ENCODE results near the gene SMTN. TPM values are rescaled to one million over a fixed set of nuclear protein-coding genes. Genes with fewer than 3 reads are reported as not detected.

The SMTN gene
- total RNA-seq, 1 experiment from 2014 or later = 145 TPM

DNA sequence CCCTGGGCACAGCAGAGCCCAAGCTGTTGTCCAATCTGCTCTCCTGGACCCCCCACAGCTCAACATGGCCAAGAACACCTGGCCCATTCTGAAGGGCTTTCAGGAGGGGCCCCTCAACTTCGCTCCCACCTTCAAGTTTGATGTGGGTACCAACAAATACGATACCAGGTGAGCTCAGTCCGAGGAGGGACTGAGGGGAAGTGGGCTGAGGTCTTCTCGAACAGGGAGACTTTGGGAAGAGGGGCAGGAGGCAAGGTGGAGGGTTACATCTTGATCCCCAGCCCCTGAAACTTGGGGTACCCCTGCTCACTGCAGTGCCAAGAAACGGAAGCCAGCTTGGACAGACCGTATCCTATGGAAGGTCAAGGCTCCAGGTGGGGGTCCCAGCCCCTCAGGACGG, 47.0 kb downstream of the SMTN start:
- ChIA-PET CTCF (no interaction called here), POLR2A (ENCODE audit: unreplicated experiment) (no interaction called here)
- no peaks in the 10 kb centered on the region for H3K79me2 ChIP-seq (ENCODE audit: low read length)
- H3K27ac ChIP-seq (ENCODE audit: low read length) = no peak overlapping the region
- ATAC-seq (no peak), DNase-seq (no peak)
- H3K9ac ChIP-seq (ENCODE audit: low read length) = no peak overlapping the region
- TF ChIP-seq EZH2 (IDR thresholded peaks at IDR 0.05; ENCODE audit: low read length, unreplicated experiment) (no peak), EZH2phosphoT487 (IDR thresholded peaks at IDR 0.05; ENCODE audit: borderline replicate concordance, low read length) (no peak)
- TF ChIP-seq, protein P1, sequence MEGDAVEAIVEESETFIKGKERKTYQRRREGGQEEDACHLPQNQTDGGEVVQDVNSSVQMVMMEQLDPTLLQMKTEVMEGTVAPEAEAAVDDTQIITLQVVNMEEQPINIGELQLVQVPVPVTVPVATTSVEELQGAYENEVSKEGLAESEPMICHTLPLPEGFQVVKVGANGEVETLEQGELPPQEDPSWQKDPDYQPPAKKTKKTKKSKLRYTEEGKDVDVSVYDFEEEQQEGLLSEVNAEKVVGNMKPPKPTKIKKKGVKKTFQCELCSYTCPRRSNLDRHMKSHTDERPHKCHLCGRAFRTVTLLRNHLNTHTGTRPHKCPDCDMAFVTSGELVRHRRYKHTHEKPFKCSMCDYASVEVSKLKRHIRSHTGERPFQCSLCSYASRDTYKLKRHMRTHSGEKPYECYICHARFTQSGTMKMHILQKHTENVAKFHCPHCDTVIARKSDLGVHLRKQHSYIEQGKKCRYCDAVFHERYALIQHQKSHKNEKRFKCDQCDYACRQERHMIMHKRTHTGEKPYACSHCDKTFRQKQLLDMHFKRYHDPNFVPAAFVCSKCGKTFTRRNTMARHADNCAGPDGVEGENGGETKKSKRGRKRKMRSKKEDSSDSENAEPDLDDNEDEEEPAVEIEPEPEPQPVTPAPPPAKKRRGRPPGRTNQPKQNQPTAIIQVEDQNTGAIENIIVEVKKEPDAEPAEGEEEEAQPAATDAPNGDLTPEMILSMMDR (conservative IDR thresholded peaks at IDR 0.05; ENCODE audit: low read depth, low read length) = no peak
- no peaks in the 10 kb centered on the region for H3K9me3 ChIP-seq (ENCODE audit: low read length)
- no peaks in the 10 kb centered on the region for H3K27me3 ChIP-seq (ENCODE audit: low read length)
- no peak overlapping the region for H2AFZ ChIP-seq (ENCODE audit: low read length)
- peaks cover 8% of the 10 kb centered on the region; the same call in 1 of the 2 replicates for H3K4me1 ChIP-seq (ENCODE audit: insufficient read depth, low read length)
- H3F3A ChIP-seq (ENCODE audit: low read length, unreplicated experiment) = no peaks in the 10 kb centered on the region
- H3K9me2 ChIP-seq (replicated peaks; ENCODE audit: low read length) = no peaks in the 10 kb centered on the region
- BruUV-seq (replicated peaks) = no TSS peak
- H3K36me3 ChIP-seq (ENCODE audit: low read depth, low read length) = no peaks in the 10 kb centered on the region
- H3K4me3 ChIP-seq (ENCODE audit: low read length) = no peak overlapping the region
- intact Hi-C loops (cut with micrococcal nuclease) = no loop called here
- no peaks in the 10 kb centered on the region for H4K20me1 ChIP-seq (ENCODE audit: low read length)
- H3K4me2 ChIP-seq (ENCODE audit: low read length) = no peak overlapping the region

DNA sequence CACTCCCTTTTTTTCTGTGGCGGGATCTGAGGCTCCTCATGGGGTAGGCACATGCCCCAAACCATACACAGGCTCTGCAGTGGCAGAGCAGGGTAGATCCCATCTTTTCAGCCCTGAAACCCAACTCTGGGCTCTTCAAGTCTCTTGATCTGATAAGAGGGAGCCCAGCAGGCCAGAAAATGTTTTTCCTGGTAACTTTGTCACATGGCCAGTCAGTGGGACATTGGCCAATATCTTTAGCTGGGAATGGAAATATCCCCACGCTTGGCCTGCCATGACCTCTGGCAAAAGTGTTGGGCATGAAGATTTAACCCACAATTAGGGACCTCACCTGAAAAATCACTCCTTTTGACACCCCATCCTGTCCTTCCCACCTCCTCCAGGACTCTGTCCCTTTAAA, 49.8 kb downstream of the SMTN start:
- intact Hi-C loops (cut with micrococcal nuclease) = no loop called here
- Histone ChIP-seq H3K9me3 (ENCODE audit: low read length) (no peaks in the 10 kb centered on the region), H2AFZ (ENCODE audit: low read length) (no peak overlapping the region), H3K9ac (ENCODE audit: low read length) (no peak overlapping the region), H3K36me3 (ENCODE audit: low read depth, low read length) (no peaks in the 10 kb centered on the region), H3F3A (ENCODE audit: low read length, unreplicated experiment) (no peaks in the 10 kb centered on the region), H3K4me1 (ENCODE audit: insufficient read depth, low read length) (peaks cover 8% of the 10 kb centered on the region; the same call in 1 of the 2 replicates), H3K27ac (ENCODE audit: low read length) (no peak overlapping the region), H3K27me3 (ENCODE audit: low read length) (no peaks in the 10 kb centered on the region), H4K20me1 (ENCODE audit: low read length) (no peaks in the 10 kb centered on the region), H3K4me3 (ENCODE audit: low read length) (no peak overlapping the region), H3K9me2 (replicated peaks; ENCODE audit: low read length) (no peaks in the 10 kb centered on the region), H3K79me2 (ENCODE audit: low read length) (no peaks in the 10 kb centered on the region), H3K4me2 (ENCODE audit: low read length) (no peak overlapping the region)
- BruUV-seq (replicated peaks) = no TSS peak
- DNase-seq = no peak
- TF ChIP-seq, protein P1 (conservative IDR thresholded peaks at IDR 0.05; ENCODE audit: low read depth, low read length) = no peak
- no peak for TF ChIP-seq EZH2phosphoT487 (IDR thresholded peaks at IDR 0.05; ENCODE audit: borderline replicate concordance, low read length)
- TF ChIP-seq EZH2 (IDR thresholded peaks at IDR 0.05; ENCODE audit: low read length, unreplicated experiment) = no peak
- POLR2A ChIA-PET (ENCODE audit: unreplicated experiment) = no interaction called here
- CTCF ChIA-PET = no interaction called here
- no peak for ATAC-seq

DNA sequence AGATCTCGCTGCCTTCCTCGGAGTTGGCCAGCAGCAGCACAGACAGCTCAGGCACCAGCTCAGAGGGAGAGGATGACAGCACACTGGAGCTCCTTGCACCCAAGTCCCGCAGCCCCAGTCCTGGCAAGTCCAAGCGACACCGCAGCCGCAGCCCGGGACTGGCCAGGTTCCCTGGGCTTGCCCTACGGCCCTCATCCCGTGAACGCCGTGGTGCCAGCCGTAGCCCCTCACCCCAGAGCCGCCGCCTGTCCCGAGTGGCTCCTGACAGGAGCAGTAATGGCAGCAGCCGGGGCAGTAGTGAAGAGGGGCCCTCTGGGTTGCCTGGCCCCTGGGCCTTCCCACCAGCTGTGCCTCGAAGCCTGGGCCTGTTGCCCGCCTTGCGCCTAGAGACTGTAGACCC, 52.8 kb downstream of the SMTN start:
- no peaks in the 10 kb centered on the region for H3K9me3 ChIP-seq (ENCODE audit: low read length)
- ATAC-seq (no peak), DNase-seq (no peak)
- no peak overlapping the region for H3K27ac ChIP-seq (ENCODE audit: low read length)
- TF ChIP-seq EZH2phosphoT487 (IDR thresholded peaks at IDR 0.05; ENCODE audit: borderline replicate concordance, low read length) (no peak), EZH2 (IDR thresholded peaks at IDR 0.05; ENCODE audit: low read length, unreplicated experiment) (no peak)
- TF ChIP-seq, protein P1 (conservative IDR thresholded peaks at IDR 0.05; ENCODE audit: low read depth, low read length) = no peak
- H3F3A ChIP-seq (ENCODE audit: low read length, unreplicated experiment) = no peaks in the 10 kb centered on the region
- peaks cover 8% of the 10 kb centered on the region; the same call in 1 of the 2 replicates for H3K4me1 ChIP-seq (ENCODE audit: insufficient read depth, low read length)
- H3K4me3 ChIP-seq (ENCODE audit: low read length) = no peak overlapping the region
- no peak overlapping the region for H2AFZ ChIP-seq (ENCODE audit: low read length)
- no TSS peak for BruUV-seq (replicated peaks)
- H3K36me3 ChIP-seq (ENCODE audit: low read depth, low read length) = no peaks in the 10 kb centered on the region
- no peaks in the 10 kb centered on the region for H3K79me2 ChIP-seq (ENCODE audit: low read length)
- ChIA-PET POLR2A (ENCODE audit: unreplicated experiment) (no interaction called here), CTCF (no interaction called here)
- no peaks in the 10 kb centered on the region for H3K27me3 ChIP-seq (ENCODE audit: low read length)
- H3K4me2 ChIP-seq (ENCODE audit: low read length) = no peak overlapping the region
- H3K9me2 ChIP-seq (replicated peaks; ENCODE audit: low read length) = no peaks in the 10 kb centered on the region
- H3K9ac ChIP-seq (ENCODE audit: low read length) = no peak overlapping the region
- no peaks in the 10 kb centered on the region for H4K20me1 ChIP-seq (ENCODE audit: low read length)
- intact Hi-C loops (cut with micrococcal nuclease) = no loop called here

Measured in PC-3 (cell line).